Measurements from ENCODE around the gene BRSK2. TPM values are rescaled to one million over a fixed set of nuclear protein-coding genes. Genes with fewer than 3 reads are reported as not detected.

Gene BRSK2
- total and polyA plus RNA-seq, 7 donors: 0.19 to 0.78 (median 0.32) TPM

- Histone ChIP-seq H3K27ac (no peak overlapping the region), H3K27me3 (ENCODE audit: insufficient read depth in 3 of 3, low read length in 2 of 3) (peaks cover 0 to 13% (median 6%) of the 10 kb centered on the region in 3 donors), H3K36me3 (ENCODE audit: insufficient read depth in 1 of 2, low read depth in 1 of 2) (no peaks in the 10 kb centered on the region), H3K9me3 (no peaks in the 10 kb centered on the region), H3K4me1 (no peaks in the 10 kb centered on the region), H3K4me3 (no peak overlapping the region)
- intact Hi-C loops (cut with DNase I): loop anchor here in 1 of 2 donors (5.0 kb wide), 1 partner anchor 62 kb away; no protein-coding TSS in a partner anchor
- ATAC-seq: no peak
- no peak for TF ChIP-seq CTCF (IDR thresholded peaks at IDR 0.05)
- DNase-seq: no peak
- 63 to 71% (median 69%) methylated on average over 22 to 24 of the region's 24 CpGs for WGBS, 3 donors
Measured at GRCh38 chr11:1455032-1455762, 65.5 kb downstream of the BRSK2 start.

GRCh38 chr11:1455763-1456060 lies 66.0 kb downstream of the BRSK2 start:
- no peaks in the 10 kb centered on the region for H3K4me1 ChIP-seq
- ATAC-seq: no peak

DNA sequence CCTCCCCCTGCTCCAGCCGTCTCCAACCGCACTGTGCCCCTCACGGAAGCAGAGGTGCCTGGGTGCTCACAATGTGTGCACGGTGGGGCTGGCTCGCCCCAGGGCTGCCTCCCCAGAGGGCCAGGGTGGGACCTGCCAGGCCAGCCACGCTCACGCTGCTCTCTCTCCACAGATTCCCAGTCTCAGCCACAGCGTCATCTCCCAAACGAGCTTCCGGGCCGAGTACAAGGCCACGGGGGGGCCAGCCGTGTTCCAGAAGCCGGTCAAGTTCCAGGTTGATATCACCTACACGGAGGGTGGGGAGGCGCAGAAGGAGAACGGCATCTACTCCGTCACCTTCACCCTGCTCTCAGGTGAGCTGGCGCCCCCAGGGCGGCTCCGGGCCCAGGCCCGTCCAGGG lies 66.4 kb downstream of the BRSK2 start:
- Histone ChIP-seq H3K9me3 (no peaks in the 10 kb centered on the region), H3K27ac (no peak overlapping the region), H3K36me3 (ENCODE audit: insufficient read depth in 1 of 2, low read depth in 1 of 2) (no peaks in the 10 kb centered on the region), H3K27me3 (ENCODE audit: insufficient read depth in 3 of 3, low read length in 2 of 3) (peaks cover 0 to 6% (median 5%) of the 10 kb centered on the region in 3 donors), H3K4me1 (no peaks in the 10 kb centered on the region), H3K4me3 (no peak overlapping the region)
- no peak for DNase-seq
- TF ChIP-seq CTCF (IDR thresholded peaks at IDR 0.05): no peak
- no peak for ATAC-seq
- intact Hi-C loops (cut with DNase I): loop anchor here in 1 of 2 donors (5.0 kb wide), 1 partner anchor 61 kb away; no protein-coding TSS in a partner anchor
- 65 to 74% (median 71%) methylated on average over 20 to 22 of the region's 22 CpGs for WGBS, 3 donors

More at GRCh38 chr11:1455763-1456060, 66.0 kb downstream of the BRSK2 start:
- H3K36me3 ChIP-seq (ENCODE audit: insufficient read depth in 1 of 2, low read depth in 1 of 2): no peaks in the 10 kb centered on the region
- H3K9me3 ChIP-seq: no peaks in the 10 kb centered on the region
- intact Hi-C loops (cut with DNase I): loop anchor here in 1 of 2 donors (5.0 kb wide), 1 partner anchor 62 kb away; no protein-coding TSS in a partner anchor
- no peak overlapping the region for H3K27ac ChIP-seq
- WGBS, 3 donors: 67 to 80% (median 76%) methylated on average over 4 to 5 of the region's 5 CpGs
- no peak for TF ChIP-seq CTCF (IDR thresholded peaks at IDR 0.05)
- DNase-seq: no peak
- H3K4me3 ChIP-seq: no peak overlapping the region
- peaks cover 0 to 9% (median 6%) of the 10 kb centered on the region in 3 donors for H3K27me3 ChIP-seq (ENCODE audit: insufficient read depth in 3 of 3, low read length in 2 of 3)

DNA sequence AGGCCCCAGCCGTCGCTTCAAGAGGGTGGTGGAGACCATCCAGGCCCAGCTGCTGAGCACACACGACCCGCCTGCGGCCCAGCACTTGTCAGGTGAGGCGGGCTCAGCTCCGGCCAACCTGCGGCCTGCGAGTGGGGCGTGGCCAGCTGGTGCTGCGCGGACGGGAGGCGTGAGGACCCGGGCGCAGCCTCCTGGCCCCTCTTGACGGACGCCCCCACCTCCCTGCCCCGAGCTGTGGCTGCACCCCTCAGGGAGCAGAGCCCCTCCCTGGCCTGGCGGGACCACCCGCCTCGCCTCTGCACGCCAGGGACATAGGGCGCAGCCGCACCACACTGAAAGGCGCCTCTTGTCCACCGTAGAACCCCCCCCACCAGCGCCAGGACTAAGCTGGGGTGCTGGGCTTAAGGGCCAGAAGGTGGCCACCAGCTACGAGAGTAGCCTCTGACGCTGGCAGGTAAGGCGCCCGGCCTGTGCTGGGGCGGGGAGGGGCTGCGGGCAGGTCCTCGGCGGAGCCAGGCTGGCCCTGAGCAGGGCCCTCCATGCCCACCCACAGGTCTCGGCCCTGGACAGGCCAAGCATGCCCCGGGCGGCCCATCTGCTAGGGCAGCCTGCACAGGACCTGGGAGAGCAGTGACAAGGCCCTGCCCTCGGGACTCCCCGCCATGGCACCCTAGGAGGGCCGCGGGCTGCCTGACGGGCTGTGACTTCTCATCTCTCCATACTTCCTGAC lies 67.0 kb downstream of the BRSK2 start:
- Histone ChIP-seq H3K9me3 (no peaks in the 10 kb centered on the region), H3K27me3 (ENCODE audit: insufficient read depth in 3 of 3, low read length in 2 of 3) (peaks cover 0 to 3% (median 0%) of the 10 kb centered on the region in 3 donors), H3K36me3 (ENCODE audit: insufficient read depth in 1 of 2, low read depth in 1 of 2) (no peaks in the 10 kb centered on the region), H3K4me3 (no peak overlapping the region), H3K27ac (no peak overlapping the region), H3K4me1 (no peaks in the 10 kb centered on the region)
- ATAC-seq (no peak), DNase-seq (no peak)
- TF ChIP-seq CTCF (IDR thresholded peaks at IDR 0.05): no peak
- WGBS, 3 donors: 86 to 91% (median 89%) methylated on average over 38 to 44 of the region's 44 CpGs
- intact Hi-C loops (cut with DNase I): loop anchor here in 1 of 2 donors (5.0 kb wide), 1 partner anchor 61 kb away; no protein-coding TSS in a partner anchor
